ENCODE results near the gene DOHH.

DNA sequence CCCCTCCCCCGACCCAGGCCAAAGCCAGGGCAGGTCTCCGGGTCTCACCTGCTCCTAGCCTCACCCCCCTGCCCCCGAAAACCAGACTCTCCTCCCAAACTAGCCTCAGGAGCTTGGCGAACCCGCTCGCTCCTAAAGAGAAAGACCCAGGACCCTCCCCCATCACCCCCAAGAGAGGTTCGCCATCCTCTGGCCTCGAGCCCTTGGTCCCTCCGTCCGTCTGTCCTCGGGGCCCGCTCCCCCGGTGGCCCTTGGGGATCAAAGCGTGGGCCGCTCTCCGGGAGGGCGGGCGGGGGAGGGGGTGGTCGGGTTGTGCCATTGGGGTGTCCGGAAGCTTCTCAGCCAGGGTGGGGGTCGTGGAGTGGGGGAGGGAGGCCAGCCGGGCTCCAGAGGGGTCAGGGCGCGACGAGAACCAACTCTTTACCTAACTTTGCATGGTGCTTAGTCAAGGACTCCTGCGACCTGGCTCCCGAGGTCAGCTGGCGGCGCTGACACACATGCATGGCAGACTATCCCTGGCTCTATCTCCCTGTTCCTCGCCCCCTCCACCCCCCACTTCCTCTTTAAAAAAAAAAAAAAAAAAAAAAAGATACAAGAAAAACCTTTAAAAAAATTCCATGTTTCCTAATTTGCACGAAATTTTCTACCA lies 35.8 kb downstream of the DOHH start:
- no peak for TF ChIP-seq POLR2A (IDR thresholded peaks at IDR 0.05)
- TF ChIP-seq, protein P1, sequence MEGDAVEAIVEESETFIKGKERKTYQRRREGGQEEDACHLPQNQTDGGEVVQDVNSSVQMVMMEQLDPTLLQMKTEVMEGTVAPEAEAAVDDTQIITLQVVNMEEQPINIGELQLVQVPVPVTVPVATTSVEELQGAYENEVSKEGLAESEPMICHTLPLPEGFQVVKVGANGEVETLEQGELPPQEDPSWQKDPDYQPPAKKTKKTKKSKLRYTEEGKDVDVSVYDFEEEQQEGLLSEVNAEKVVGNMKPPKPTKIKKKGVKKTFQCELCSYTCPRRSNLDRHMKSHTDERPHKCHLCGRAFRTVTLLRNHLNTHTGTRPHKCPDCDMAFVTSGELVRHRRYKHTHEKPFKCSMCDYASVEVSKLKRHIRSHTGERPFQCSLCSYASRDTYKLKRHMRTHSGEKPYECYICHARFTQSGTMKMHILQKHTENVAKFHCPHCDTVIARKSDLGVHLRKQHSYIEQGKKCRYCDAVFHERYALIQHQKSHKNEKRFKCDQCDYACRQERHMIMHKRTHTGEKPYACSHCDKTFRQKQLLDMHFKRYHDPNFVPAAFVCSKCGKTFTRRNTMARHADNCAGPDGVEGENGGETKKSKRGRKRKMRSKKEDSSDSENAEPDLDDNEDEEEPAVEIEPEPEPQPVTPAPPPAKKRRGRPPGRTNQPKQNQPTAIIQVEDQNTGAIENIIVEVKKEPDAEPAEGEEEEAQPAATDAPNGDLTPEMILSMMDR (IDR thresholded peaks at IDR 0.05) = no peak

Measured in prostate gland (tissue), 2 donors.